Heart right ventricle (tissue), 16 donors: ENCODE data around the gene SIGLEC10. TPM values are rescaled to one million over a fixed set of nuclear protein-coding genes. Genes with fewer than 3 reads are reported as not detected.
A peak's percentile ranks its signal among the peaks of the same experiment; 100 is the strongest.

Experiments
- ATAC-seq, 8 donors: fragments of 200-7000 bp; cut with Tn5 transposase; one replicate each; pipeline ENCODE4 v1.9.1; 2020; ENCODE audit warnings: mild to moderate bottlenecking in 8 of 8, moderate library complexity in 8 of 8, moderate number of reproducible peaks in 1 of 8
- DNase-seq, 2 donors: peaks; one replicate each; pipeline ENCODE4 v3.0.0-alpha.2; 2020
- H3K27ac ChIP-seq, 10 donors: fragments of 200-600 bp; sonication (generic) in 2 of 10; one replicate each; pipeline versions ENCODE4 v1.5.0 to v1.8.0; 2020 to 2022; ENCODE audit warnings: mild to moderate bottlenecking in 3 of 10
- H3K27me3 ChIP-seq, 7 donors: fragments of 200-600 bp; one replicate each; pipeline ENCODE4 v1.8.0; 2021 to 2022; ENCODE audit warnings: mild to moderate bottlenecking in 2 of 7
- H3K36me3 ChIP-seq, 9 donors: fragments of 200-600 bp; sonication (generic) in 1 of 9; one replicate each; pipeline versions ENCODE4 v1.5.0 to v1.8.0; 2020 to 2022; ENCODE audit warnings: mild to moderate bottlenecking in 2 of 9
- H3K4me1 ChIP-seq, 9 donors: fragments of 200-600 bp; sonication (generic) in 1 of 9; one replicate each; pipeline versions ENCODE4 v1.5.0 to v1.8.0; 2020 to 2022; ENCODE audit warnings: mild to moderate bottlenecking in 4 of 9
- H3K4me3 ChIP-seq, 10 donors: fragments of 200-600 bp; sonication (generic) in 2 of 10; one replicate each; pipeline versions ENCODE4 v1.5.0 to v1.8.0; 2020 to 2022; ENCODE audit warnings: mild to moderate bottlenecking in 7 of 10, moderate library complexity in 2 of 10
- H3K9me3 ChIP-seq, 11 donors: fragments of 200-600 bp in 10 of 11; sonication (generic) in 2 of 11; one replicate each; pipeline versions ENCODE4 v1.5.0 to v1.8.0; 2013 to 2022; ENCODE audit warnings: mild to moderate bottlenecking in 2 of 11, control low read depth in 1 of 11, moderate library complexity in 1 of 11
- WGBS, 2 donors: extraction: QIAGEN DNeasy Blood & Tissue Kit; methylation state at CpG; one replicate each; pipeline ENCODE4 v1.1.7; 2013; ENCODE audit warnings: inconsistent platforms in 1 of 2; 5-methylcytosine and 5-hydroxymethylcytosine counted together
- intact Hi-C, 10 donors: fragments of 100-400 bp; cut with DNase I; formaldehyde crosslinking; loops; one replicate each; pipeline versions ENCODE4 v1.11.1 to v1.14.2; 2022
- polyA plus RNA-seq, 2 donors: library from polyadenylated mRNA; stranded (reverse); fragments of 200-250 nt; gene quantifications; one replicate each; pipeline ENCODE4 v1.2.3, GENCODE V29; 2013
- total RNA-seq, 10 donors: library from RNA; stranded (reverse); fragmentation: NEBNext Ultra II Directional in 3 of 10; extraction: Animal tissue kit (Norgen Biotek cat#: 25700) in 3 of 10; gene quantifications; one replicate each; pipeline versions ENCODE4 v1.2.1 to v1.2.4, GENCODE V29; 2021 to 2023
- TF ChIP-seq, protein P1 (sequence below), 9 donors: fragments of 200-600 bp; sonication (generic) in 2 of 9; IDR thresholded peaks; one replicate each; pipeline versions ENCODE4 v1.5.0 to v1.8.0; 2021 to 2022; ENCODE audit warnings: antibody characterized with exemption in 9 of 9, mild to moderate bottlenecking in 5 of 9, moderate library complexity in 1 of 9
- donor health status: Arrhythmogenic right ventricular cardiomyopathy.
- donor health status: ischemic (EF 13 %, LVEDD 7.1; RV severe dilation, severe dysfunction).
- donor health status: healthy with polysubstance abuse.
- donor health status: DM: no; HTN: yes; CAD: no.
- donor health status: DM: no; HTN: no; CAD: no.
- donor health status: ischemic (EF 25% LVEDD 6.9; RV normal size, moderate dysfunction).
- donor health status: ischemic (EF 25% LVEDD 5.7; RV mildly dilated, moderate dysfunction).
- donor health status: healthy.
- donor health status: DM: yes; HTN: yes; CAD: no.
- donor health status: Ischemic cardiomyopathy.
- donor health status: ischemic (EF 35%, LVEDD 5.7; RV mildly dilated, moderate dysfunction).
- donor health status: nonischemic (EF 11% LVEDD 7.7; RV severe dilation, severe dysfunction).
- donor health status: DM: yes; HTN: yes; CAD: no.
- donor health status: PGD.
- donor health status: ischemic (EF 29% LVEDD 5.4; RV normal size, mild dysfunction).
- donor health status: nonischemic (EF 23%, LVEDD 6.1; RV moderate dilation, normal function).

The SIGLEC10 gene
- total and polyA plus RNA-seq, 12 donors = 0.17 to 4.2 (median 0.82) TPM

DNA sequence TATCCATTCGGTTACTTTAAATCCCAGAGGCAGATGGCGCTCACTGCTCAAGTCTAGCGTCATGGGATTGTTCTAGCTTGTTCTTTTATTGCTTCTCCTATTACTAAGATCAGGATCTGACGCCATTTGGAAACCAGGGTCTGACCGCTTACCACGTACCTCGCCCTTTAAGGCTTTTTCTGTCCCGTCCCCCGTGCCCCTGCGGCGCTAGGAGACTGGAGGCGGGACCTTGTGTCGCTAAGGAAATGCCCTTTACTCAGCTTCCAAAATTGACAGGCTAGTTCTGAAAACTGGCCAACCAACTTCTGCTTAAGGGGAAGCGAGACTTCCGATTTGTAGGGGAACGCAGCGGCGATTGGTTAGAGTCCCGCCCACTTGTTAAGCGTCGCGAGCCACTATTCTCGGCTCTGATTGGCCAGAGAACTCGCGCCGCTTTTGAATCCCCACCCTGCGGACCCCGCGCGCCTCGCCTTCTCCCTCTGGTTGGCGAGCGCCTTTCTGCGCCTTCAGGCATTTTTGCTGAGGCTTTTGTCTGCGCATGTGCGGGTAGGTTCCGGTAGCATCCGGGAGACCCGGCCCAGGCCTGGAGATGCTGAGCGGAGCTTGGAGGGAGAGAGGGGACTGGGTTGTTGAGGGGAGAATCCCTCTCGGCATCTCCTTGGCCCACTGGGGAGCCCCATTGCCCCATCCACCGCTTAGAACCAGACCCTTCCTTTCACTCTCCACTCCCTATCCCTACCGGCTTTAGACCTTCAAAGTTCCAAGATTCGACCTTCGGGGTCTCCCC, 23.2 kb downstream of the SIGLEC10 start:
- TF ChIP-seq, protein P1, sequence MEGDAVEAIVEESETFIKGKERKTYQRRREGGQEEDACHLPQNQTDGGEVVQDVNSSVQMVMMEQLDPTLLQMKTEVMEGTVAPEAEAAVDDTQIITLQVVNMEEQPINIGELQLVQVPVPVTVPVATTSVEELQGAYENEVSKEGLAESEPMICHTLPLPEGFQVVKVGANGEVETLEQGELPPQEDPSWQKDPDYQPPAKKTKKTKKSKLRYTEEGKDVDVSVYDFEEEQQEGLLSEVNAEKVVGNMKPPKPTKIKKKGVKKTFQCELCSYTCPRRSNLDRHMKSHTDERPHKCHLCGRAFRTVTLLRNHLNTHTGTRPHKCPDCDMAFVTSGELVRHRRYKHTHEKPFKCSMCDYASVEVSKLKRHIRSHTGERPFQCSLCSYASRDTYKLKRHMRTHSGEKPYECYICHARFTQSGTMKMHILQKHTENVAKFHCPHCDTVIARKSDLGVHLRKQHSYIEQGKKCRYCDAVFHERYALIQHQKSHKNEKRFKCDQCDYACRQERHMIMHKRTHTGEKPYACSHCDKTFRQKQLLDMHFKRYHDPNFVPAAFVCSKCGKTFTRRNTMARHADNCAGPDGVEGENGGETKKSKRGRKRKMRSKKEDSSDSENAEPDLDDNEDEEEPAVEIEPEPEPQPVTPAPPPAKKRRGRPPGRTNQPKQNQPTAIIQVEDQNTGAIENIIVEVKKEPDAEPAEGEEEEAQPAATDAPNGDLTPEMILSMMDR (IDR thresholded peaks at IDR 0.05) = peak in 2 of 9 donors; percentile 19 to 26
- Histone ChIP-seq H3K36me3 (no peaks in the 10 kb centered on the region), H3K27ac (peak overlapping the region in 9 of 10 donors; percentile 50 to 90 (median 76)), H3K9me3 (no peaks in the 10 kb centered on the region), H3K4me3 (peak overlapping the region in 9 of 10 donors; percentile 15 to 56 (median 46)), H3K27me3 (peaks cover 0 to 9% (median 0%) of the 10 kb centered on the region in 7 donors), H3K4me1 (peaks cover 3 to 28% (median 7%) of the 10 kb centered on the region in 9 donors)
- intact Hi-C loops = loop anchor here in 4 of 10 donors (1.0 to 10.0 kb wide), 4 partner anchors 27 to 59 kb away; partner anchors contain the start of gene ETFB (in 2 of the 4)
- ATAC-seq = peak; percentile 96 to 98 (median 98)
- 1 to 2% methylated on average over 45 of the region's 45 CpGs for WGBS, 2 donors
- DNase-seq = peak; percentile 86 to 96

DNA sequence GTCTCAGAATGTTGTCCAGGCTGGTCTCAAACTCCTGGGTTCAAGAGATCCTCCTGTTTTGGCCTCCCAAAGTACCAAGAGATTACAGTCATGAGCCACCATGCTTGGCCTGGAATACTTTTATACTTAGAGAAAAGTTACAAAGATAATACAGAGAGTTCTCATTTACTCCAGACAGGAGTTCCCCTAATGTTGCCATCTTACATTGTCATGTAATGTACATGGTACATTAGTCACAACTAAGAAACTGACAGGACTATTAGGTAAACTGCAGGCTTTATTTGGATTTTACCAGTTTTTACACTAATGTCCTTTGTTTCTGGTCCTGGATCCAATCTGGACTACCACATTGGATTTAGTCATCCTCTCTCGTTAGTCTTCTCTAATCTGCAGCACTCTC, 24.7 kb downstream of the SIGLEC10 start:
- Histone ChIP-seq H3K4me3 (no peak overlapping the region), H3K9me3 (no peaks in the 10 kb centered on the region), H3K4me1 (peaks cover 3 to 28% (median 7%) of the 10 kb centered on the region in 9 donors), H3K27ac (no peak overlapping the region), H3K27me3 (peaks cover 0 to 9% (median 0%) of the 10 kb centered on the region in 7 donors), H3K36me3 (no peaks in the 10 kb centered on the region)
- TF ChIP-seq, protein P1 (IDR thresholded peaks at IDR 0.05) = no peak
- ATAC-seq (no peak), DNase-seq (no peak)
- intact Hi-C loops = loop anchor here in 1 of 10 donors (10.0 kb wide), 1 partner anchor 58 kb away; no protein-coding TSS in a partner anchor
- 65 to 96% methylated on average over 1 of the region's 1 CpG for WGBS, 2 donors

DNA sequence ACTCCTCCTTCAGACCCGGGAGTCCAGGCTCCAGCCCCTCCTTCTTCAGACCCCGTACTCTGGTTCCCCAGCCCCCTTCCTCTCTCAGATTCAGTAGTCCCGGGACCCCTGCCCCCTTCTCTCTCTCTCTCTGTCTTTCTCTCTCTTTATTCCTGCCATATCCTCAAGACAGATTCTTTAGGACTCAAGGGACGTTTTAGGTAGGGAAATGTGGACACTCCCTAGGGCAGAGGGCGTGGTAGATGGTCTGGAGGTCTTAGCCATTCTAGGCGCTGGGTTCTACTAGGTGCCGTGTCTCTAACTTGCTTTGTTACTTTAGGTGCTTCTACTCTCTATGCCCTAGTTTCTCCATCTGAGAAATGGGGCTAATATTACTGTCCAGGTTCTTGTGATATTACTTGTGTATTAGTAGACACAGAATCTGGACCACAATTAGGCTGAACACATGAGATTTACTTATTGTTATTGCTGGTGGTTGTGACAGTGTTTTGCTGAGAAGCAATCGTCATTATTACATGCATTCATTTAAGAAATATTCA, 26.3 kb downstream of the SIGLEC10 start:
- TF ChIP-seq, protein P1 (IDR thresholded peaks at IDR 0.05) = no peak
- DNase-seq = no peak
- Histone ChIP-seq H3K4me3 (no peak overlapping the region), H3K4me1 (peaks cover 3 to 27% (median 7%) of the 10 kb centered on the region in 9 donors), H3K9me3 (no peaks in the 10 kb centered on the region), H3K36me3 (no peaks in the 10 kb centered on the region), H3K27me3 (peaks cover 0 to 9% (median 0%) of the 10 kb centered on the region in 7 donors), H3K27ac (peak overlapping the region in 1 of 10 donors; percentile 5)
- intact Hi-C loops = loop anchor here in 1 of 10 donors (10.0 kb wide), 1 partner anchor 56 kb away; no protein-coding TSS in a partner anchor
- no peak for ATAC-seq
- WGBS, 2 donors = 68% methylated on average over 8 of the region's 8 CpGs

DNA sequence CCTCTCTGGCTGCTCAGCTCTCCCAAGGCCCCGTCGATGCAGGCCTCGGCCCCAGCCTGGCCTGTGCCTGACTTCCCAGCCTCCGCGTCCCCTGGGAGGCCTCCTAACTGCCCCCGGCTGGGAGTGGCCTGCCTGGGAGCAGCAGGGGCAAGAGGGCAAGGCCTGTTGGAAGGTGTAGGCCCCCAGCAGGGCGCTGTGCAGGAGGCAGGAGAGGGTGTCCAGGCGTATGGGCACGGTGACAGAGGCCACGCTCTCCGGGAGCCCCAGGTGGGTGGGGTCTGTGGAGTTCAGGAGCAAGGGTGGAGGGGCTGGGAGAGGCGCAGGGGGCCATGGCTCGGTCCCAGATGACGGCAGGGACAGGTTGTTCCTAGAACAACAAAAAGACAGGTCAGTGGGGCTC, 28.3 kb downstream of the SIGLEC10 start:
- intact Hi-C loops = no loop called here
- TF ChIP-seq, protein P1 (IDR thresholded peaks at IDR 0.05) = no peak
- no peak overlapping the region for H3K27ac ChIP-seq
- no peak overlapping the region for H3K4me3 ChIP-seq
- DNase-seq (no peak), ATAC-seq (no peak)
- H3K27me3 ChIP-seq = peaks cover 0 to 9% (median 0%) of the 10 kb centered on the region in 7 donors
- 77 to 79% methylated on average over 14 of the region's 14 CpGs for WGBS, 2 donors
- H3K36me3 ChIP-seq = no peaks in the 10 kb centered on the region
- H3K4me1 ChIP-seq = peaks cover 0 to 7% (median under 1%) of the 10 kb centered on the region in 9 donors
- no peaks in the 10 kb centered on the region for H3K9me3 ChIP-seq
